GM21423 (cell line): ENCODE data around the gene CD93.

Source experiments
- ATAC-seq: cut with Tn5 transposase; IDR thresholded peaks from one replicate; pipeline ENCODE4 v1.9.1; 2021; ENCODE audit warnings: mild to moderate bottlenecking, moderate library complexity; ENCODE audit not compliant: unreplicated experiment

CD93 gene

DNA sequence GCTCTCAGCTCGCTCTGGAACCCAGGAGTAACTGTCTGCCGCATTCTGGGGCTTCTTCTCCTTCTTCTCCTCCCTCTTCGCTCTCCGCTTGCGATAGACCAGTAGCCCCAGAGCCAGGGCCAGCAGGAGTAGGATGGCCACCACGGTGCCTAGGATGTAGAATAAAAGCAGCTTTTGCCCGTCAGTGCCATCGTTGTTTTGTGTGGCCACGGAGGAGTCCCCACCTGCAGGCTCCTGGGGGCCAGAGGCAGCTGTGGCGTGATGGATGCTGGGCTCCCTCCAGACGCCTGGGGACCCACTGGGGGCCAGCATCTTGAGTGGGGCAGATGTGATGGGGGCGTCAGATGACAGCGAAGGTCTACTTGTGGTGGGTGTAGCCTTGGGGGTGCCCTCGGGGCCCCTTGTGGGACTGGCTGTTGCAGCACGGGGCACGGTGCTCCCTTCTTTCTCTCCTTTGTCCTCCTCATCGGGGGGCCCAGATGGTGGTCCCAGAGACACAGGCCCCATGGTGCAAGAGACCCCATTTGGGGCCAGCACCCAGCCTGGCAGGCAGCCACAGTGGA lies 1.8 kb downstream of the CD93 start:
- no peak for ATAC-seq

GRCh38 chr20:23083553-23084220 lies 2.4 kb downstream of the CD93 start:
- no peak for ATAC-seq

DNA sequence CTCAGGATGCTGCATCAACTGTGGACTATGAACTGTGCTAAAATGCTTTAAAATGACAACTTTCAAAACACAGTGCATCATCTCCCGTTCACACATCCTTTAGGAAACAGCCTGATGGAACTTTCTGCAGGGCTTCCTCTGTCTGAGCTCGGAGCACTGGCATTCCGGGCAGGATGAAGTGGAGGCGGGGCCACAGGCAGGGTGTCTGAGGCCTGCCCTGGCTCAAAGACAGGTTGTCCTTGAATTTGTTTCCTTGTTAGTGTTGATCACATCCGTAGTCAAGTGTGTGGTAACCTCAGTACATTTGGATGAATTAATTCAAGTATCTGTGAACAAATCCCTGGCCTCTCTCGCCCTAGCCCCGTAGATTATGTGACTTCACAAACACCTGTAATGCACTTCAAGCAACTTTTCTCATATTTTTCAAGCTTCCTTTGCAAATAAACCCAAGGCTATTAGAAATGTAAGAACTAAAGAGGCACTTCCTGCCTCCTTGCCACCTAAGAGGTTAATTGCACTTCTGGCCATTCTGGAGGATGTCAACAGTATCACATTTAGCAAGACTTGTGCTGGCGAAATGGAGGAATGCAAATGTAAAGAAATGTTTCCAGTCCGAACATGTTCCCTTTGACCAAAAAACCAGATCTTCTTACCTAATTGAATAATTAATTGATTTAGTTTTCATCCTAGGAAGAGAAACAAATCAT lies 3.1 kb downstream of the CD93 start:
- no peak for ATAC-seq

GRCh38 chr20:23081263-23081819 lies 4.8 kb downstream of the CD93 start:
- ATAC-seq = no peak

- no peak for ATAC-seq
These were observed 5.6 kb downstream of the CD93 start for GRCh38 chr20:23080521-23080920.

GRCh38 chr20:23079926-23080325 lies 6.2 kb downstream of the CD93 start:
- ATAC-seq = no peak

- ATAC-seq = no peak
These were observed 7.1 kb downstream of the CD93 start for GRCh38 chr20:23079016-23079351.

GRCh38 chr20:23078351-23079015 lies 7.6 kb downstream of the CD93 start:
- ATAC-seq = no peak

DNA sequence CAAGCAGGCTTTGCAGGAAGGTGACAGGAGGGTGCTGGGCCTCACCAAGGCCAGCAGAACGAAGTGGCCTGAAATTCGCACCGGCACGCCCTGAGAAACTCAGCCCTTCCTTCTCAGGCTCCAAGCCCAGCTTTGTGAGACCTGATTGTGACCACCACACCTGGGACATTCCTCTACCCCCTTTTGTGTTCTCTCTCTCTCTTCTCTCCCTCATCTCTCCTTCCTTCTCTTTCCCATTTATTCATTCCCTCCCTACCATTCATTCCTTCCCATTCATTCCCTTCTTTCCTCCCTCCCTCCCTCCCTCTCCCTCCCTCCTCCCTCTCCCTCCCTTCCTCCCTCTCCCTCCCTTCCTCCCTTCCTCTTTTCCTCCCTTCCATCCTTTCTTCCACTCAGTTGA lies 8.8 kb downstream of the CD93 start:
- ATAC-seq = no peak

DNA sequence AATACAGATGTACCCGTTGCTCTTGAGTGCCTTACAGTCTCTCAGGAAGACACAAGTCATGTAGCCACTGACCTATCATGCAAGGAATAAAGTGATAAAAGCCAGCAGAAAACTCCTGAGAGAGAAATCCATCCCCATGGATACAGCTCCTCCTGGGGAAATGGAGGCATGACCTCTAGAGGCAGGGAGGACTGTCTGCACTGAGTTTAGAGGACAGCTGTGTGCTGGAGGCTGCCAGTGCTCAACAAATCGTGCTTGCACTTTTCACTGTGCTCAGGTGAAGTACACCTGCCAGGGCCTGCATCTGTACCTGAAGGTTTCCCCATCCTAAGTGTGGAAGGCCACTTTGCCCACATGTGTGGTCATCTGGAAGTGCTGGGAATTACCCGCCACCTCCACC lies 12.1 kb downstream of the CD93 start:
- no peak for ATAC-seq

DNA sequence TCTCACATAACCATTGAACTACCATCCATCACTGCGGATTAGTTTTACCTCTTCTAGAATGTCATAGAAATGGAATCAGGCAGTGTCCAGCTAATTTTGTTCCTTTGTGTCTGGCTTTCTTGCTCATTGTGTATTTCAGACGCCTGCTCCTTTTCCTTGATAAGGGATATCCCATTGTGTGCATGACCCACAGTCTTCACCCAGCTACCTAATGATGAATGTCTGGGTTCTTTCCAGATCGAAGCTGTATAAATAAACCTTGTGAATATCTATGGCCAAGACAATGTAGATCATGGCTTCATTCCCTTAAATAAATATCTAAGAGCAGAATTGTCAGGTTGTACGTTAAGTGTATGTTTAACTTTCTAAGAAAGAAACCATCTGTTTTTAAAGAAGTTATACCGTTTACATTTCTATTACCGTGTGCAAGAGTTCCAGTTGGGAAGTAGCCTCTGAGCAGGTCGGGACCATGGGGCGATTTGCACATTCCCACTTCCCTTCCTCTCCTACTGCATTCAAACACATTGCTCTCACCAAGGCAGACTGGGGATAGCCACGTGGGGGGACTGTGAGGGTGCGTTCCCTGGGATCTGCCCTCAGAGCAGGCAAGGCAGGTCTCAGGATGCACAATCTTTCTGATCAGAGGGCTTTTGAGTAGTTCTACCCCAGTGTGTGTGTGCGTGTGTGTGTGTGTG lies 13.1 kb downstream of the CD93 start:
- no peak for ATAC-seq

DNA sequence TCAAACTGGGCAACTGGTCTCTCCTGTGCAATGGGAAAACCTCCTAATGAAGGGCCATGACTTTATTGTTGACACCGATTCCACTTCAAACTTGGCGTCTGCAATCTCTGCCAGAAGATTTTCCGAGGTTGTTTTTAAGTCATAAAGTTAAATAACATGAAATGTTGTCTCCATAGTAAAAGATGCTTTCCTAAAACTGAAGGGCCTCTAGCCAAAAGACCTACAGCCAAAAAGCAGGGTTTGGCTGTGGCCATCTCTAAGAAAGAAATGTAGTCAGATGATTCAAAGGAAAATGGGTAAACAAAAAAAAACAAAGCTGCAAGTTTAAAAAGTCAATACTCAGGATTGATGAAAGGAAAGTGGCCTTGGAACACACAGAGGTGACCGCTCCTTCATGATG lies 14.1 kb downstream of the CD93 start:
- ATAC-seq = no peak

DNA sequence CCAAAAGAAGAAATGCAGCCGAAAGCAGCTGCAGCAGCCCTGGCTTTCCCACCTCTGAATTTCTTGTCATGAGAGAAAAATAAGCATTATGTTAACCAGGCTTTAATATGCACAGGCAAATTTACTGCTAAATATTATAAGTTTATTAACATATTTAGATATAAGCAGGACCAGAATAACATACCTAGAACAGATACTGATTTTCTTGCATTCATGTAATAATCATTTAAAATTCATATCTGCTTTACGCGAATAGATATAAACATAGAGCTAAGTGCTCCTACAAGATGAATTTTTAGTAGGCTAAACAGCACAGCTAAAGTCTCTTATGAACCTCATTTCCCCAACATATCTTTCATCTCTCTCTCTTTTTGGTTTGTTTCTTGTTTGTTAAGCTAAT lies 14.7 kb downstream of the CD93 start:
- no peak for ATAC-seq

DNA sequence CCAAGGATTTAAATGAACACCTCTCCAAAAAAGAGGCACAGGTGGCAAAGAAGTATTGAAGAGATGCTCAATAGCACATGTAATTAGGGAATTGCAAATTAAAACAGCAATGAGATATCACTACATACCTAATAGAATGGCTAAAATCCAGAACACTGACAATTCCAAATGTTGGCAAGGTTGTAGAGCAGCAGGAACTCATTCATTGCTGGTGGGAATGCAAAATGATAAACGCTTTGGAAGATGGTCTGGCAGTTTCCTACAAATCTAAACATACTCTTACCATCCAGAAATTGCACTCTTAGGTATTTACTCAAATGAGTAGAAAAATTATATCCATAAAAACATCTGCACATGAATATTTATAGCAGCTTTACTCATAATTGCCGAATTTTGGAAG lies 17.0 kb downstream of the CD93 start:
- ATAC-seq = no peak

DNA sequence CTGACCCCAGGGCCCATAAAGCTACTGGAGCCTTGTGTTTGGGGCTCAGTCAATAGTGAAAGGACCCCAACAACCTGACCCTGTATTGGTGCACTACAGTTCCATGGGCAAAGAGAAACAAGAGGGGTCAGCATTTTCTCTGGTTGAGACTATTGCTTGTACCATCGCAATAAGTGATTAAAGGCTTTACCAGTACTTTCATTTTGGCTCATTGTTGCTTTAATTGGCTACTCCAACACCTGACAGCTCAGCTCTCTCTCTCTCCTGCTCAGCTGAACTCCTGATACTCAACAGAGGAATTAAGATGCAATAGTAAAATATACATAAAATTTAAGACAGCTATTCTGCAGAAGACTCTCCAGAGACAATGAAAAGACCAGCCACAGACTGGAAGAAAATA lies 17.8 kb downstream of the CD93 start:
- no peak for ATAC-seq

- no peak for ATAC-seq
These were observed 19.4 kb downstream of the CD93 start for GRCh38 chr20:23066772-23067171.

- ATAC-seq = no peak
These were observed 20.6 kb downstream of the CD93 start for GRCh38 chr20:23065266-23066201.

GRCh38 chr20:23063581-23063980 lies 22.5 kb downstream of the CD93 start:
- no peak for ATAC-seq

- ATAC-seq = no peak
These were observed 23.0 kb downstream of the CD93 start for GRCh38 chr20:23063168-23063567.

DNA sequence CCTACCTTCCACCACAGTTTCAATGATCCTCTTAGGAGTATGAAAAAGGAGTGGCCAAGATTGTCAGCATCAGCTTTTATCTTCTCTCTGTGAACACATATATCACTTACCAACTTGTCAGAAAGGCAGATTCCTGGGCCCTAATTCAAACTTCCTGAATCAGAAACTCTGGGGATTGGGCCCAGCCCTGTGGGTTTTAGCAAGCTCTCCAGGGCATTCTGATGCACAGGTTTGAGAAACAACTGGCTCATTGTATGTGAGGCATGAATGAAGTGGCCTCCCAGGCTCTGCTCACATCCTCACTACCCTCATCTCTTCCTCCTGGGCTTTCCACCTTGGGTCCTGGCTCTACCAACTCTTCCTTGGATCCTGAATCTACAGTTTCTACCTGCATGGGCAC lies 23.5 kb downstream of the CD93 start:
- ATAC-seq = no peak
